Body of pancreas (tissue), 4 donors: ENCODE measurements around the gene SLK. TPM values are rescaled to one million over a fixed set of nuclear protein-coding genes. Genes with fewer than 3 reads are reported as not detected.

Experiments
- ATAC-seq: fragments of 150-250 bp; one replicate; pipeline ENCODE4 v1.9.1; 2016
- DNase-seq, 4 donors: peaks; one replicate each; pipeline ENCODE4 v3.0.0-alpha.2; 2019
- H3K27ac ChIP-seq, 4 donors: fragments of 200-600 bp; sonication (generic); 1 replicate in 3 of 4; 2 replicates in 1 of 4; pipeline versions ENCODE4 v1.5.1 to v1.6.1; 2016 to 2019; ENCODE audit warnings: mild to moderate bottlenecking in 1 of 4, mixed read lengths in 1 of 4, moderate library complexity in 1 of 4
- H3K27me3 ChIP-seq, 2 donors: fragments of 200-600 bp; sonication (generic); one replicate each; pipeline ENCODE4 v1.6.0; 2016; ENCODE audit warnings: mild to moderate bottlenecking in 1 of 2
- H3K36me3 ChIP-seq, 2 donors: fragments of 200-600 bp; sonication (generic); replicated peaks in 1 of 2; 2 replicates each; pipeline ENCODE4 v1.5.1; 2016; ENCODE audit warnings: low read depth in 2 of 2; ENCODE audit not compliant: insufficient read depth in 1 of 2
- H3K4me1 ChIP-seq: fragments of 200-600 bp; sonication (generic); one replicate; pipeline ENCODE4 v1.6.0; 2016
- H3K4me3 ChIP-seq, 2 donors: fragments of 200-600 bp; sonication (generic); 1 replicate in 1 of 2; 2 replicates in 1 of 2; pipeline ENCODE4 v1.5.1; 2016 to 2019
- H3K9me3 ChIP-seq, 3 donors: fragments of 200-600 bp; sonication (generic); 1 replicate in 2 of 3; 2 replicates in 1 of 3; pipeline ENCODE4 v1.5.1; 2016
- CTCF ChIP-seq, 7 experiments: fragments of 450-650 bp in 4 of 7; fragments of 200-600 bp in 3 of 7; sonication (generic) in 3 of 7; IDR thresholded peaks; one replicate each; pipeline ENCODE4 v1.5.1; 2016 to 2019; ENCODE audit warnings: antibody characterized with exemption in 7 of 7
- POLR2A ChIP-seq, 3 donors: fragments of 450-650 bp; IDR thresholded peaks; one replicate each; pipeline ENCODE4 v1.6.1; 2016; ENCODE audit warnings: antibody characterized with exemption in 3 of 3, mild to moderate bottlenecking in 2 of 3
- WGBS, 2 donors: methylation state at CpG; one replicate each; pipeline ENCODE4 v1.1.5; 2017; 5-methylcytosine and 5-hydroxymethylcytosine counted together
- intact Hi-C: fragments of 100-400 bp; cut with DNase I; formaldehyde crosslinking; loops from one replicate; pipeline ENCODE4 v1.15.1; 2023
- total RNA-seq, 2 donors: library from RNA; depleted of rRNA; stranded (reverse); fragments of >200 nt; gene quantifications; one replicate each; pipeline ENCODE4 v1.1.0, GENCODE V29; 2016

The SLK gene
- total RNA-seq, 2 donors from 2014 or later, result 23.7 to 25.9 TPM

GRCh38 chr10:103926722-103927319 is 40.1 kb upstream of the SLK start:
- DNase-seq, result no peak
- no peaks in the 10 kb centered on the region for H3K27me3 ChIP-seq
- ATAC-seq, result no peak
- 59 to 62% methylated on average over 2 of the region's 2 CpGs for WGBS, 2 donors
- H3K36me3 ChIP-seq, result no peaks in the 10 kb centered on the region
- no peak overlapping the region for H3K4me3 ChIP-seq
- peaks cover 29% of the 10 kb centered on the region for H3K4me1 ChIP-seq
- intact Hi-C loops, result no loop called here
- TF ChIP-seq POLR2A (IDR thresholded peaks at IDR 0.05), result no peak
- TF ChIP-seq CTCF (IDR thresholded peaks at IDR 0.05), result no peak
- no peak overlapping the region for H3K27ac ChIP-seq
- no peaks in the 10 kb centered on the region for H3K9me3 ChIP-seq

GRCh38 chr10:103928784-103929183 is 38.2 kb upstream of the SLK start:
- Histone ChIP-seq H3K4me1 (peaks cover 21% of the 10 kb centered on the region), H3K27ac (peak overlapping the region in 1 of 4 donors; percentile 12), H3K4me3 (no peak overlapping the region), H3K36me3 (no peaks in the 10 kb centered on the region), H3K27me3 (no peaks in the 10 kb centered on the region), H3K9me3 (no peaks in the 10 kb centered on the region)
- WGBS, 2 donors, result 81 to 90% methylated on average over 6 of the region's 6 CpGs
- no peak for ATAC-seq
- intact Hi-C loops, result no loop called here
- TF ChIP-seq POLR2A (IDR thresholded peaks at IDR 0.05), result no peak
- TF ChIP-seq CTCF (IDR thresholded peaks at IDR 0.05), result no peak
- no peak for DNase-seq

- Histone ChIP-seq H3K27ac (peak overlapping the region in 1 of 4 donors; percentile 12), H3K27me3 (no peaks in the 10 kb centered on the region), H3K4me1 (peaks cover 18% of the 10 kb centered on the region), H3K36me3 (no peaks in the 10 kb centered on the region), H3K9me3 (no peaks in the 10 kb centered on the region), H3K4me3 (no peak overlapping the region)
- no peak for DNase-seq
- no peak for ATAC-seq
- WGBS, 2 donors, result 39 to 44% methylated on average over 7 of the region's 7 CpGs
- no peak for TF ChIP-seq POLR2A (IDR thresholded peaks at IDR 0.05)
- TF ChIP-seq CTCF (IDR thresholded peaks at IDR 0.05), result no peak
- intact Hi-C loops, result no loop called here
Measured at GRCh38 chr10:103929381-103929921, 37.5 kb upstream of the SLK start.

- DNase-seq (no peak), ATAC-seq (no peak)
- peaks cover 18% of the 10 kb centered on the region for H3K4me1 ChIP-seq
- H3K4me3 ChIP-seq, result no peak overlapping the region
- intact Hi-C loops, result no loop called here
- H3K27ac ChIP-seq, result no peak overlapping the region
- no peaks in the 10 kb centered on the region for H3K9me3 ChIP-seq
- no peaks in the 10 kb centered on the region for H3K27me3 ChIP-seq
- 92 to 100% methylated on average over 1 of the region's 1 CpG for WGBS, 2 donors
- TF ChIP-seq POLR2A (IDR thresholded peaks at IDR 0.05) (no peak), CTCF (IDR thresholded peaks at IDR 0.05) (no peak)
- H3K36me3 ChIP-seq, result no peaks in the 10 kb centered on the region
Measured at GRCh38 chr10:103930449-103930848, 36.5 kb upstream of the SLK start.

GRCh38 chr10:103930881-103931280 is 36.1 kb upstream of the SLK start:
- Histone ChIP-seq H3K27ac (no peak overlapping the region), H3K4me1 (peaks cover 18% of the 10 kb centered on the region), H3K9me3 (no peaks in the 10 kb centered on the region), H3K4me3 (no peak overlapping the region), H3K27me3 (no peaks in the 10 kb centered on the region), H3K36me3 (no peaks in the 10 kb centered on the region)
- no peak for TF ChIP-seq CTCF (IDR thresholded peaks at IDR 0.05)
- no peak for TF ChIP-seq POLR2A (IDR thresholded peaks at IDR 0.05)
- 89 to 92% methylated on average over 6 of the region's 6 CpGs for WGBS, 2 donors
- ATAC-seq (no peak), DNase-seq (no peak)
- intact Hi-C loops, result no loop called here
